Keratinocyte (primary cell): ENCODE measurements around the gene TEX13D. TPM values are rescaled to one million over a fixed set of nuclear protein-coding genes. Genes with fewer than 3 reads are reported as not detected.
A peak's percentile ranks its signal among the peaks of the same experiment; 100 is the strongest.

Experiments used
- DNase-seq: peaks from one replicate; pipeline ENCODE4 v3.0.0-alpha.2; 2011; ENCODE audit warnings: low read depth, missing footprints, low spot score
- FAIRE-seq: peaks from 2 replicates; lab custom pipeline; 2011; peaks lifted over from hg19 to GRCh38; lab: Jason Lieb, UNC
- H2AFZ ChIP-seq: 2 replicates; pipeline ENCODE4 v1.6.0; 2012; ENCODE audit warnings: low read length, control low read depth, inconsistent platforms; ENCODE audit not compliant: control insufficient read depth
- H3K27ac ChIP-seq: 2 replicates; pipeline ENCODE4 v1.5.1; 2011; ENCODE audit warnings: low read length; ENCODE audit not compliant: control insufficient read depth, insufficient read depth
- H3K27me3 ChIP-seq: 3 replicates; pipeline ENCODE4 v1.6.0; 2011; ENCODE audit warnings: low read length; ENCODE audit not compliant: control insufficient read depth, insufficient read depth; ENCODE audit errors: extremely low read depth
- H3K36me3 ChIP-seq, 2 experiments: 2 replicates in 1 of 2; 3 replicates in 1 of 2; pipeline ENCODE4 v1.5.1; 2011; ENCODE audit warnings: low read length in 2 of 2, mild to moderate bottlenecking in 1 of 2; ENCODE audit not compliant: control insufficient read depth in 2 of 2, insufficient read depth in 2 of 2; ENCODE audit errors: extremely low read depth in 1 of 2
- H3K4me1 ChIP-seq: 3 replicates; pipeline ENCODE4 v1.5.1; 2011; ENCODE audit warnings: low read length; ENCODE audit not compliant: control insufficient read depth, insufficient read depth; ENCODE audit errors: extremely low read depth
- H3K4me2 ChIP-seq: 3 replicates; pipeline ENCODE4 v1.6.0; 2011; ENCODE audit warnings: low read depth, low read length; ENCODE audit not compliant: control insufficient read depth, insufficient read depth; ENCODE audit errors: extremely low read depth
- H3K4me3 ChIP-seq, 3 experiments: fragments of 200-600 bp in 1 of 3; sonication (generic) in 1 of 3; 2 replicates in 2 of 3; 3 replicates in 1 of 3; pipeline ENCODE4 v1.5.1; 2011 to 2016; ENCODE audit warnings: low read length in 3 of 3, mild to moderate bottlenecking in 3 of 3, control low read depth in 2 of 3, inconsistent platforms in 1 of 3, low read depth in 1 of 3, mixed read lengths in 1 of 3, mixed run types in 1 of 3, moderate library complexity in 1 of 3; ENCODE audit not compliant: control insufficient read depth in 2 of 3, insufficient read depth in 2 of 3; ENCODE audit errors: extremely low read depth in 1 of 3
- H3K79me2 ChIP-seq: 2 replicates; pipeline ENCODE4 v1.6.0; 2012; ENCODE audit warnings: low read length; ENCODE audit not compliant: control insufficient read depth, insufficient read depth
- H3K9ac ChIP-seq: 3 replicates; pipeline ENCODE4 v1.6.0; 2011; ENCODE audit warnings: low read length; ENCODE audit not compliant: control insufficient read depth, insufficient read depth; ENCODE audit errors: extremely low read depth
- H3K9me1 ChIP-seq: 3 replicates; pipeline ENCODE4 v1.6.0; 2011; ENCODE audit warnings: low read length; ENCODE audit not compliant: control insufficient read depth, insufficient read depth; ENCODE audit errors: extremely low read depth
- H3K9me3 ChIP-seq: 2 replicates; pipeline ENCODE4 v1.5.1; 2012; ENCODE audit warnings: low read depth, low read length; ENCODE audit not compliant: control insufficient read depth
- H4K20me1 ChIP-seq: 3 replicates; pipeline ENCODE4 v1.6.0; 2011; ENCODE audit warnings: low read length; ENCODE audit not compliant: control insufficient read depth, insufficient read depth; ENCODE audit errors: extremely low read depth
- CTCF ChIP-seq, 3 experiments: IDR thresholded peaks in 1 of 3; conservative IDR thresholded peaks in 1 of 3; optimal IDR thresholded peaks in 1 of 3; 2 replicates in 2 of 3; 3 replicates in 1 of 3; pipeline versions ENCODE3 to v1.5.1; 2011; ENCODE audit warnings: low read length in 3 of 3, mild to moderate bottlenecking in 3 of 3, moderate library complexity in 2 of 3, control low read depth in 1 of 3, inconsistent platforms in 1 of 3; ENCODE audit not compliant: insufficient read depth in 2 of 3; ENCODE audit errors: extremely low read depth in 1 of 3
- EZH2 ChIP-seq: IDR thresholded peaks from one replicate; pipeline ENCODE4 v1.6.1; 2012; ENCODE audit warnings: inconsistent platforms, mild to moderate bottlenecking, low read length, moderate library complexity
- dilution Hi-C: fragments of 300-500 bp; cut with MboI; formaldehyde crosslinking; loops from one replicate; pipeline ENCODE4 v1.7.0; 2020; ENCODE audit warnings: low sequenced_read_pairs; ENCODE audit not compliant: extremely low pct_ligation_motif_present
- polyA plus RNA-seq, 5 experiments: library from polyadenylated mRNA; depleted of rRNA in 3 of 5; stranded (reverse) in 3 of 5; stranded (forward) in 1 of 5; unstranded in 1 of 5; fragments of >200 nt; gene quantifications; 1 replicate in 1 of 5; 2 replicates in 3 of 5; 3 replicates in 1 of 5; pipeline versions ENCODE4 v1.2.1 to v1.2.3, GENCODE V29; 2011 to 2012; ENCODE audit warnings: missing spikeins in 2 of 5, low read depth in 1 of 5, low replicate concordance in 1 of 5

TEX13D gene
- polyA plus RNA-seq, 1 donor (not counting 4 experiments of a cell fraction or from before 2014, with no cell fraction given), result not detected

GRCh38 chrX:124348182-124348581 is 15.7 kb downstream of the TEX13D start:
- dilution Hi-C loops, result no loop called here
- TF ChIP-seq EZH2 (no peak), CTCF (optimal IDR thresholded peaks at IDR 0.05 in 1 of 3, IDR thresholded peaks at IDR 0.05 in 1 of 3, conservative IDR thresholded peaks at IDR 0.05 in 1 of 3; ENCODE audit: extremely low read depth in 1 of 3, insufficient read depth in 2 of 3, low read length in 3 of 3) (no peak)
- Histone ChIP-seq H3K9me3 (no peaks in the 10 kb centered on the region), H3K4me3 (no peak overlapping the region), H2AFZ (peak overlapping the region; percentile 56), H3K4me2 (peak overlapping the region; percentile 23), H4K20me1 (no peaks in the 10 kb centered on the region), H3K36me3 (no peaks in the 10 kb centered on the region), H3K9ac (no peak overlapping the region), H3K4me1 (no peaks in the 10 kb centered on the region), H3K27ac (peak overlapping the region; percentile 30), H3K9me1 (no peaks in the 10 kb centered on the region), H3K79me2 (no peaks in the 10 kb centered on the region), H3K27me3 (no peaks in the 10 kb centered on the region)
- FAIRE-seq (no peak), DNase-seq (no peak)

GRCh38 chrX:124348885-124349453 is 16.5 kb downstream of the TEX13D start:
- FAIRE-seq, result no peak
- no peak for DNase-seq
- Histone ChIP-seq H3K4me2 (no peak overlapping the region), H3K4me1 (no peaks in the 10 kb centered on the region), H4K20me1 (no peaks in the 10 kb centered on the region), H2AFZ (no peak overlapping the region), H3K9me1 (no peaks in the 10 kb centered on the region), H3K9ac (no peak overlapping the region), H3K79me2 (no peaks in the 10 kb centered on the region), H3K9me3 (no peaks in the 10 kb centered on the region), H3K27me3 (no peaks in the 10 kb centered on the region), H3K36me3 (no peaks in the 10 kb centered on the region), H3K27ac (no peak overlapping the region), H3K4me3 (no peak overlapping the region)
- TF ChIP-seq CTCF (optimal IDR thresholded peaks at IDR 0.05 in 1 of 3, IDR thresholded peaks at IDR 0.05 in 1 of 3, conservative IDR thresholded peaks at IDR 0.05 in 1 of 3; ENCODE audit: extremely low read depth in 1 of 3, insufficient read depth in 2 of 3, low read length in 3 of 3) (no peak), EZH2 (no peak)
- dilution Hi-C loops, result no loop called here
